SK-N-SH (cell line): ENCODE results near the gene XPOT. TPM values are rescaled to one million over a fixed set of nuclear protein-coding genes. Genes with fewer than 3 reads are reported as not detected.

Experiments used
- CTCF ChIA-PET: fragments of 300-600, 350-600 bp; formaldehyde crosslinking; extraction: SDS; loops from one replicate; lab custom pipeline; 2021; lab: Yijun Ruan, JAX
- POLR2A ChIA-PET: fragments of 350-600 bp; sonication (Branson Sonifier 250); formaldehyde crosslinking; extraction: SDS; loops from one replicate; lab custom pipeline; 2020; ENCODE audit warnings: antibody characterized with exemption, inconsistent platforms; lab: Yijun Ruan, JAX
- DNase-seq: peaks from one replicate; pipeline ENCODE4 v3.0.0; 2012
- H2AFZ ChIP-seq: fragments of 200-600 bp; sonication (generic); 2 replicates; pipeline ENCODE4 v1.8.1; 2016; ENCODE audit warnings: antibody characterized with exemption, mild to moderate bottlenecking, low read depth
- H3F3A ChIP-seq: fragments of 200-600 bp; sonication (generic); replicated peaks from 2 replicates; pipeline ENCODE3; 2016; ENCODE audit warnings: antibody characterized with exemption, mild to moderate bottlenecking; ENCODE audit not compliant: insufficient read depth
- H3K27ac ChIP-seq, 2 experiments: fragments of 200-500 bp in 1 of 2; fragments of 200-600 bp in 1 of 2; sonication (Bioruptor generic) in 1 of 2; sonication (generic), shearing (Covaris generic) in 1 of 2; 2 replicates each; pipeline versions ENCODE4 v1.5.1 to v1.6.1; 2014 to 2016; ENCODE audit warnings: low read depth in 2 of 2, inconsistent platforms in 1 of 2, low read length in 1 of 2, mild to moderate bottlenecking in 1 of 2, mixed read lengths in 1 of 2
- H3K27me3 ChIP-seq: fragments of 200-600 bp; sonication (generic), shearing (Covaris generic); 2 replicates; pipeline ENCODE4 v1.6.1; 2016; ENCODE audit warnings: mixed run types; ENCODE audit not compliant: insufficient read depth
- H3K36me3 ChIP-seq, 2 experiments: fragments of 200-500 bp in 1 of 2; fragments of 200-600 bp in 1 of 2; sonication (Bioruptor generic) in 1 of 2; sonication (generic) in 1 of 2; replicated peaks in 1 of 2; 2 replicates each; pipeline versions ENCODE3 to v1.5.1; 2014 to 2016; ENCODE audit warnings: low read length in 1 of 2, mild to moderate bottlenecking in 1 of 2; ENCODE audit not compliant: insufficient read depth in 2 of 2, control insufficient read depth in 1 of 2
- H3K4me1 ChIP-seq, 2 experiments: fragments of 200-500 bp in 1 of 2; fragments of 200-600 bp in 1 of 2; sonication (Bioruptor generic) in 1 of 2; sonication (generic), shearing (Covaris generic) in 1 of 2; 2 replicates each; pipeline versions ENCODE4 v1.5.1 to v1.6.1; 2014 to 2016; ENCODE audit warnings: low read depth in 1 of 2, low read length in 1 of 2, mixed run types in 1 of 2; ENCODE audit not compliant: insufficient read depth in 2 of 2, control insufficient read depth in 1 of 2
- H3K4me2 ChIP-seq: fragments of 200-600 bp; sonication (generic), shearing (Covaris generic); 2 replicates; pipeline ENCODE4 v1.6.1; 2017; ENCODE audit warnings: mixed run types
- H3K4me3 ChIP-seq, 2 experiments: fragments of 200-500 bp in 1 of 2; fragments of 200-600 bp in 1 of 2; sonication (Bioruptor generic) in 1 of 2; sonication (generic), shearing (Covaris generic) in 1 of 2; 2 replicates each; pipeline versions ENCODE4 v1.5.1 to v1.8.1; 2014 to 2016; ENCODE audit warnings: low read depth in 2 of 2, inconsistent platforms in 1 of 2, low read length in 1 of 2, mild to moderate bottlenecking in 1 of 2, mixed read lengths in 1 of 2, moderate library complexity in 1 of 2
- H3K79me2 ChIP-seq: fragments of 200-600 bp; sonication (generic); 2 replicates; pipeline ENCODE4 v1.8.1; 2017; ENCODE audit warnings: mild to moderate bottlenecking; ENCODE audit not compliant: insufficient read depth
- H3K9ac ChIP-seq: fragments of 200-600 bp; sonication (generic); 2 replicates; pipeline ENCODE4 v1.6.1; 2017; ENCODE audit warnings: mixed run types
- H3K9me2 ChIP-seq: fragments of 200-600 bp; sonication (generic); 2 replicates; pipeline ENCODE4 v1.6.1; 2017; ENCODE audit warnings: mixed run types
- H3K9me3 ChIP-seq: fragments of 200-600 bp; sonication (generic); 2 replicates; pipeline ENCODE4 v1.6.1; 2017; ENCODE audit warnings: mixed run types, mild to moderate bottlenecking, moderate library complexity
- H4K20me1 ChIP-seq: fragments of 200-600 bp; sonication (generic); 2 replicates; pipeline ENCODE4 v1.6.1; 2017; ENCODE audit warnings: mild to moderate bottlenecking, mixed run types; ENCODE audit not compliant: insufficient read depth
- CTCF ChIP-seq: fragments of 200-600 bp; sonication (generic); IDR thresholded peaks from 2 replicates; pipeline ENCODE4 v1.6.1; 2017; ENCODE audit warnings: antibody characterized with exemption, mild to moderate bottlenecking, moderate library complexity
- ELF1 ChIP-seq: IDR thresholded peaks from 2 replicates; pipeline ENCODE4 v1.4.0; 2012
- EP300 ChIP-seq, 2 experiments: IDR thresholded peaks; 2 replicates each; pipeline versions ENCODE4 v1.4.0 to v1.6.1; 2012; ENCODE audit warnings: borderline replicate concordance in 1 of 2, low read depth in 1 of 2, low read length in 1 of 2
- FOXJ3 ChIP-seq: sonication (generic); formaldehyde crosslinking; IDR thresholded peaks from 2 replicates; pipeline ENCODE4 v1.5.1; 2020; ENCODE audit warnings: mild to moderate bottlenecking, missing genetic modification reagents
- GABPA ChIP-seq: IDR thresholded peaks from 2 replicates; pipeline ENCODE4 v1.4.0; 2012; ENCODE audit warnings: low read depth, mild to moderate bottlenecking
- GATA2 ChIP-seq: sonication (generic); formaldehyde crosslinking; IDR thresholded peaks from 2 replicates; pipeline ENCODE4 v1.5.0; 2020; ENCODE audit warnings: mild to moderate bottlenecking, missing genetic modification reagents
- IRF3 ChIP-seq: fragments of 150-350 bp; IDR thresholded peaks from 2 replicates; pipeline ENCODE4 v1.6.1; 2016; ENCODE audit warnings: mild to moderate bottlenecking, low read depth, low read length
- JUND ChIP-seq: IDR thresholded peaks from 2 replicates; pipeline ENCODE4 v1.4.0; 2012
- MXI1 ChIP-seq: IDR thresholded peaks from 2 replicates; pipeline ENCODE4 v1.6.1; 2012; ENCODE audit warnings: mild to moderate bottlenecking, low read depth, low read length, improper control_type of control experiment
- NFIC ChIP-seq: IDR thresholded peaks from 2 replicates; pipeline ENCODE4 v1.4.0; 2012; ENCODE audit warnings: borderline replicate concordance
- PBX3 ChIP-seq: IDR thresholded peaks from 2 replicates; pipeline ENCODE4; 2012
- RCOR1 ChIP-seq: fragments of 150-350 bp; IDR thresholded peaks from 2 replicates; pipeline ENCODE4 v1.6.1; 2017; ENCODE audit warnings: antibody characterized with exemption, low read length
- REST ChIP-seq: IDR thresholded peaks from 2 replicates; pipeline ENCODE4 v1.6.1; 2012; ENCODE audit warnings: mild to moderate bottlenecking, low read depth, low read length, moderate library complexity
- SIN3A ChIP-seq: IDR thresholded peaks from 2 replicates; pipeline ENCODE4 v1.6.1; 2012; ENCODE audit warnings: low read depth, mild to moderate bottlenecking, low read length, moderate library complexity, borderline replicate concordance
- TAF1 ChIP-seq: IDR thresholded peaks from 2 replicates; pipeline ENCODE4 v1.6.1; 2012; ENCODE audit warnings: low read depth, mild to moderate bottlenecking, low read length, moderate library complexity, borderline replicate concordance
- TCF12 ChIP-seq: IDR thresholded peaks from 2 replicates; pipeline ENCODE4 v1.4.0; 2012
- USF1 ChIP-seq: IDR thresholded peaks from 2 replicates; pipeline ENCODE4 v1.4.0; 2012; ENCODE audit warnings: low read depth, borderline replicate concordance
- USF2 ChIP-seq: fragments of 150-350 bp; IDR thresholded peaks from 2 replicates; pipeline ENCODE4 v1.6.1; 2017; ENCODE audit warnings: antibody characterized with exemption, low read length, low read depth, borderline replicate concordance
- YY1 ChIP-seq: IDR thresholded peaks from 2 replicates; pipeline ENCODE4 v1.4.0; 2012; ENCODE audit warnings: low read depth, mild to moderate bottlenecking
- ZBTB33 ChIP-seq: IDR thresholded peaks from 2 replicates; pipeline ENCODE4 v1.4.0; 2012; ENCODE audit warnings: low read depth, borderline replicate concordance
- WGBS: methylation state at CpG from one replicate; pipeline ENCODE4 v1.1.6; 2017; ENCODE audit warnings: low lambda C conversion rate; 5-methylcytosine and 5-hydroxymethylcytosine counted together
- polyA plus RNA-seq, 3 experiments: library from polyadenylated mRNA; depleted of rRNA; stranded (reverse); fragments of >200 nt; gene quantifications; 2 replicates each; pipeline ENCODE4 v1.2.3, GENCODE V29; 2012

Gene XPOT
- polyA plus RNA-seq, 1 of the 3 experiments (the other 2 are of a cell fraction): 25.6 TPM

- peaks cover 11% of the 10 kb centered on the region for H3F3A ChIP-seq
- no peaks in the 10 kb centered on the region for H3K9me2 ChIP-seq
- H3K9me3 ChIP-seq: no peaks in the 10 kb centered on the region
- peaks cover 5% of the 10 kb centered on the region; the same call in 1 of the 2 replicates for H3K79me2 ChIP-seq
- H3K27ac ChIP-seq: no peak overlapping the region
- no peaks in the 10 kb centered on the region for H4K20me1 ChIP-seq
- no peak overlapping the region for H3K9ac ChIP-seq
- ChIA-PET POLR2A (no interaction called here), CTCF (no interaction called here)
- H3K27me3 ChIP-seq: no peaks in the 10 kb centered on the region
- H2AFZ ChIP-seq: no peak overlapping the region
- H3K4me2 ChIP-seq: no peak overlapping the region
- 81% methylated on average over 2 of the region's 2 CpGs for WGBS
- no peaks in the 10 kb centered on the region for H3K4me1 ChIP-seq
- TF ChIP-seq NFIC (no peak), CTCF (no peak), JUND (no peak), YY1 (no peak), EP300 (IDR thresholded peaks at IDR 0.05; ENCODE audit: borderline replicate concordance in 1 of 2, low read depth in 1 of 2, low read length in 1 of 2) (no peak), TAF1 (no peak), MXI1 (no peak), REST (no peak), PBX3 (no peak), ELF1 (no peak), ZBTB33 (no peak), USF2 (no peak), GATA2 (CRISPR knock-in tag) (no peak), GABPA (no peak), USF1 (no peak), SIN3A (no peak), IRF3 (no peak), FOXJ3 (no peak), TCF12 (no peak), RCOR1 (no peak)
- H3K4me3 ChIP-seq: no peak overlapping the region
- DNase-seq: no peak
- H3K36me3 ChIP-seq: peaks cover 68 to 95% of the 10 kb centered on the region in 2 experiments
Observed at GRCh38 chr12:64430886-64431285, 26.7 kb downstream of the XPOT start.
